Measurements from ENCODE around the gene FAM227B.

FAM227B gene

DNA sequence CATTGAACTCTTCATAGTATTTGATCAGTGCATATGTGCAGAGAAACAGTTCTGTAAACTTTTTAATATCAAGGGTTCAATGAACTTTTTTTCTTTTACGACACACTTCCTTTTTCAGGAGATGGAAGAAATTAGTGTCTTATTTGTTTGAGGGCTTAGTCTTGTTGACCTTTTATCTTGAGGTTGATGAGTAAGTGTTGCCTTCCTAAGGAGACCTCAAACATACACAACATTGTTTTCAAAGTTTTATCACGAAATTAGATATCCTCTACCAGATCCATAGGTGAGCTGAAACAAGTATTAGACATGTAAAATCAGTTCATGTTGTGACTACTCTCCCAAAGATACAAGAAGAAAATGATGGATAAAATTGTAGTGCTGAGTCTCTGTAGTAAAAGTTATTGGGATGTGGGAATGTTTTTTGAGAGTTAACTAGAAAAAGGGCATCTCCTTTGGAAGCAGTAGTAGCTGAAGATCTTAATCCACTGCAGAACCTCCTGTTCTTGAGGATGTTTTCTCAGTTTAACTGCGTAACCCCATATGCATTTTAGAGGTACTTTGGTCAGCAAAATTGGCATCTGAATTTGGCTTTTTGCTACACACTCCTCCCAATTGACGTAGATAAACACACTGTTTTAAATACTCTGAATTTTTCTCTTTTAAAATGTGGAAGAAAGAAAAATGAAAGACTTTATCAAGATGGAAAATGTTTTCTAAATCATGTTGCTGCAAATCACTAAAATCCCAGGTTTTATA, 333.8 kb downstream of the FAM227B start:
- no peak for DNase-seq

GRCh38 chr15:49282366-49282765, 338.3 kb downstream of the FAM227B start:
- DNase-seq: no peak

DNA sequence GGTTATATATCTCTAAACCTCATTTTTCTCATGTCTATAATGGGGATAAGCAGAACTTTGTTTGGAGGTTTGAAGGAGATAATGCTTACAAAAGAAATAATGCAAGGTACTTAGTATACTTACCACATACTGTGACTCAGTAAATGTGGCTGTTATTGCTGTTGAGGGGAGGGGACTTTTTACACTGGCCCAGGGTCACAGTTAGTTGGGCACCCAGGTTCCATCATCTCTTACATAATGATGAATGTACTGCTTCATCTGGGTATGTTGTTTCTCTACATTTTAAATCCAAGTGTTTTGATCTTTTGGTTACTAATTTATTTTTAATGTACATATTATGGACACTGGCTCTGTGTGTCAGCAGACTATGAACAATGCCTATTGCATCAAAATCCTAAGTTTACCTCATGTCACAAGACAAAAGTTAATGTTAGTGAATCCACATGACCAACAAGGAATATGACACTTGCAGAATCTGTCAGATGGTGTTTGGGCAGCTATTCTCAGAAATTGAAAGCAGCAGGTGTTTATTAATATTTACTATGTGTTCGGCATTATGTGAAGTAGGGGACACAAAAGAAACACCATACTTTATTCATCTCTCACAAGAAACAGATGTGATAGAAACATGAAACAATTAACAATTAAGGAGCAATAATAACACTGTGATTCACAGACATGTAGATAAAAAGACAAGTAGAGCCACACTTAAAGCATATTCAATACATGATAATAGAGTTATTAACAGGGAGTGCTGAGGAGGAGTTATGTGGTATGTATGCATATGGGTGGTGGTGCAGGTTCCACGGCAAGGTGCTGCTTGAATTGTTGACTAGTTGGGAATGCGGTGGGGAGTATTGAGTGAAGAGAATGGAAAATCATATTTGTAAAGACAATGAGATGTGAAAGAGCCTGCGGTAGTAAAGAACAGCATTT, 340.8 kb downstream of the FAM227B start:
- DNase-seq: no peak

GRCh38 chr15:49278751-49279150, 341.9 kb downstream of the FAM227B start:
- no peak for DNase-seq

Measured in retina (tissue), 1 donor.